Suppressor macrophage treated with lipopolysaccharide for 4 hours (primary cell): ENCODE measurements around the gene EIF3K.
"Not testable (repeated sequence)": the region's sequence is repeated elsewhere in the genome, so short reads cannot be mapped to it uniquely, and the experiment has no call there.

Experiments
- DNase-seq: peaks from one replicate; pipeline ENCODE4 v3.0.0-alpha.2; 2020

Gene EIF3K

GRCh38 chr19:38618590-38619360, at the start of gene EIF3K:
Gene EIF3K (plus strand): TSS chr19:38619188. CDS start chr19:38619269, 81 bp downstream.
- DNase-seq, result peak; percentile 100

GRCh38 chr19:38569368-38569983, 49.5 kb upstream of the EIF3K start:
- DNase-seq, result no peak

GRCh38 chr19:38571682-38572081, 47.3 kb upstream of the EIF3K start:
- no peak for DNase-seq

GRCh38 chr19:38577826-38578225, 41.2 kb upstream of the EIF3K start:
- no peak for DNase-seq

GRCh38 chr19:38579304-38579703, 39.7 kb upstream of the EIF3K start:
- DNase-seq, result not testable (repeated sequence)

GRCh38 chr19:38580080-38580479, 38.9 kb upstream of the EIF3K start:
- no peak for DNase-seq

- peak; percentile 20 for DNase-seq
Observed at GRCh38 chr19:38583219-38583984, 35.6 kb upstream of the EIF3K start.

- no peak for DNase-seq
Observed at GRCh38 chr19:38583985-38584305, 35.0 kb upstream of the EIF3K start.

- DNase-seq, result no peak
Observed at GRCh38 chr19:38587562-38587961, 31.4 kb upstream of the EIF3K start.

GRCh38 chr19:38588041-38588440, 30.9 kb upstream of the EIF3K start:
- DNase-seq, result no peak

- DNase-seq, result no peak
Observed at GRCh38 chr19:38592940-38593339, 26.0 kb upstream of the EIF3K start.

GRCh38 chr19:38596057-38596981, 22.7 kb upstream of the EIF3K start:
- no peak for DNase-seq

- no peak for DNase-seq
Observed at GRCh38 chr19:38597075-38597474, 21.9 kb upstream of the EIF3K start.

- DNase-seq, result no peak
Observed at GRCh38 chr19:38599722-38600121, 19.3 kb upstream of the EIF3K start.

- not testable (repeated sequence) for DNase-seq
Observed at GRCh38 chr19:38602856-38603255, 16.1 kb upstream of the EIF3K start.

GRCh38 chr19:38606131-38606530, 12.9 kb upstream of the EIF3K start:
- DNase-seq, result no peak

- no peak for DNase-seq
Observed at GRCh38 chr19:38614289-38614688, 4.7 kb upstream of the EIF3K start.

- no peak for DNase-seq
Observed at GRCh38 chr19:38615007-38615581, 3.9 kb upstream of the EIF3K start.

- DNase-seq, result no peak
Observed at GRCh38 chr19:38616265-38616664, 2.7 kb upstream of the EIF3K start.

GRCh38 chr19:38617283-38617763, 1.7 kb upstream of the EIF3K start:
- DNase-seq, result no peak

- peak; percentile 8 for DNase-seq
Observed at GRCh38 chr19:38617764-38618589, 1.0 kb upstream of the EIF3K start, which contains the start of gene MAP4K1. Gene MAP4K1 (minus strand): TSS chr19:38617953. CDS start chr19:38617895, 58 bp downstream.
